Stimulated activated naive CD8-positive, alpha-beta T cell treated with anti-CD3 and anti-CD28 coated beads, Interleukin-15, Interleukin-2, amounts not matched to agents 100 U/mL and 50 U/mL, for 24 hours (primary cell): ENCODE measurements around the gene NPLOC4.
A peak's percentile ranks its signal among the peaks of the same experiment; 100 is the strongest.

Experiments
- ATAC-seq: fragments of 150-1000 bp; cut with Tn5 transposase; one replicate; pipeline ENCODE4 v1.10.0; 2021
- DNase-seq: peaks from one replicate; pipeline ENCODE4 v3.0.0; 2021

The NPLOC4 gene

DNA sequence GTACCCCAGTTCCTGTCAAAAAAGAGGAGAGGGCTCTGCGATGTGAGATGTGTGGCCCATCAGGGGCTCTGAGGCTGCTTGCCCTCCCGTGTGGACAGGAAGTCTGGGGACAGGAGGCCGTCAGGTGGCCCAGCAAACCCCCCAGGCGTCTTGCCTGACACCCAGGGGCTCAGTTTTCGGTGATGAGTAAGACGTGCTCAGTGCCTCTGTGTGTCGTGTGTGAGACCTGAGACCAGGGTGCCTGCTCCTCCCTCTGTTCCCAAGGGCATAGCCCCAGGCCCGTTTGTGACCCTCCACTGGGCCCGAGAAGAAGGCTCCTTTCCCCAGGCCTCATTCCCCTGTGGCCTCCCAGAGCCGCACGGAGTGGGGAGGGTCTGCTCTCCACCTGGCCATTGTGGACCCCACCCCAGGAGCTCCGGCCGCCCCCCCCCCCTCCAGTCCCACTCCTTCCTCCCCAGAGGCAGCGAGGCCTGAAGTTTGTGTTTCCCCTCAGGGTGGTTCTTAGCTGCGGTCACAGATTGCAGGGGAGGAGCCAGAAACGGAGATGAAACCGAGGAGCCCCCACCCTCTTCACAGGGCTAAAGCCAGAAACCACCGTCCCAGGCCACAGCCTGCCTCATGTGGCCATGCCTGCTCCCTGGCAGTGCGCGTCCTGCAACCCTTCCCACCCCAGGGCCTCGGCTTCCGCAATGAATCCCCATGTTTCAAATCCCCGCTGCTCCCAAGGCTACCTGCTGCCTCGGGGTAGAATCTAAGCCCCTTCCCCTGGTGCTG lies 119.4 kb downstream of the NPLOC4 start:
- DNase-seq, result no peak
- no peak for ATAC-seq

DNA sequence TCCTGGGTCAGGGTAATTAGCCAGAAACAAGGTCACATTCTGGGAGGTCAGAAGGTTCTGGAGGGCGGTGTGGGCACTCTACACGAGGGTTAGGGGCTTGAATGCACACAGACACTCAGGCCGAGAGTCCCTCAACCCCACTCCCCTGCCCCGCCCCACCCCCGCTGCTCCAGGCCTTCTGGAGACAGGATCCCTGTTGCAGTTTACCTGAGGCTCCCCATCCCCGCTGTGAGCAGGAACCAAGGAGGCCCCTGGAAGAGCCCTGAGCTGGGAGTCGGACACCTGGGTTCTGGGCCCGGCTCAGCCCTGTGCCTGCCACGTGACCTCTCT lies 119.9 kb downstream of the NPLOC4 start:
- no peak for DNase-seq
- ATAC-seq, result no peak

DNA sequence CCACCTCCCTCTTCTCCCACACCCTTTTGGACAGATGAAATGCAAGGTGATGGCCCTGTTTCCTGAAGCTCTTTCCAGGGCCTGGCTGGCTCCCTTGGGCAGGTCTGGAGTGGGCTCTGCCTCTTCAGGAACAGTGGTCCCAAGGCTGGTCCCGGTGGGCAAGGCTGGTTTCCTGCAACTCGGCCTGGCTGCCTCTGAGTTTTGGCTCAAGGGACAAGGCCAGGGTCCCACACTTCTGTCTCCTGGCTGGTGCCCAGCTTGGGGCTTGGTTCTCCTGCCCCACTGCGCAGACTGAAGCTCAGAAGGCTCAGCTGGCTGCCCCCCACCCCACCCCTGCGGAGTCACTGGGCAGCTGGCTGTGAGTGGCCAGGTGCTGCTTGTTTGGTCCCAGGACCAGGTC lies 120.5 kb downstream of the NPLOC4 start:
- ATAC-seq, result no peak
- DNase-seq, result no peak

DNA sequence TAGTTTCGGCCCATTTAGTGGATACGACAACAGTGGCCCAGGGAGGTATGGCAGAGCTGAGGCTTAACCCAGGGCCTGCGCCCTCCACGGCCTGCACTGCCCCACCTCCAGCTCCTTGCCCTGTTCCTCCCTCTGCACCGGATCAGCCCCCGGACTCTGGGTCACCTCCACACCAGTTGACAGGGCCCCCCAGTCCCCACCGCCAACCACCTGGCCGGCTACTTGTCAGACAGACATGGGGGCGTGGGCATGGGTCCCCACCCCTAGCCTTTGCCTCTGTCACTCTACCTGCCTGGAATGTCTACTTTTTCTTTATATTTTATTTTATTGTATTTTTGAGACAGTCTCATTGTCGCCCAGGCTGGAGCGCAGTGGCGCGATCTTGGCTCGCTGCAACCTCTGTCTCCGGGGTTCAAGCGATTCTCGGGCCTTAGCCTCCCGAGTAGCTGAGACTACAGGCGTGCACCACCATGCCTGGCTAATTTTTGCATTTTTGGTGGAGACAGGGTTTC lies 121.3 kb downstream of the NPLOC4 start:
- no peak for ATAC-seq

DNA sequence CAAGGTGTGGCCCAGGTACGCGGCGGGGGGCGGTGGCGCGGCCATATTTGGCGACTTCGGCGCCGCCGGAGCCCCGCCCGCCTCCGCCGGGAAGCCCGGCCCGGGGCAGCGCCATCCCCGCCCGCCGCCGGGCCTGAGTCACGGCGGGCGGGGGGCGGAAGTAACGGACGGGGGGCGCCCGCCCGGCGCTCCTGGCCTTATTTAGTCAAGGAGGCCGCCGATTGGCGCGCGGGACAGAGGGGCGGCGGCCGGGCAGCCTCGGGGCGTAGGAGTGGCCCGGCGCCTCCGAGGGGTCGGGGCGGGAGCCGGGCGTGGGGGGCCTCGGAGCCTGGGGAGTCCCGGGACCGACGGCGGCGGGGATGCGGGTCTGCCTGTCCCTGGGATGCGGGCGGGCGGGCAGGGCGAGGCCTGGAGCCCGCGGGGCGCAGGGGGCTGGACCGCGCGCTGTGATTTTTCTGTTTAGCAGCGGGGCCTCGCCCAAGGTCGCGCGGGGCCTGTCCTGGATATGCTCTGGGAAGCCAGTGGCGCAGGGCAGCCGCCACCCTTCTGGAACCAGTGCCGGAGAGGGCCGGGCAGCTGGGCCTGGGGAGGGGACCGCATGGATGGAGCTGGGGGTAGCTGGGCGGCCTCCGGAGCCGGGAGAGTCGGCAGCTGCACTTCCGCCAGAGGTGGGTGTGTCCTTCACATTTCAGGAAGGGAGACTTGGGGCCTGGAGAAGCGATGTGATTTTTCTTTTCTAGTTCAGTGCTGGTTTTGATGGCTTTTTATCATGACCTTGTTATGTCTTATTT lies 122.0 kb downstream of the NPLOC4 start:
- ATAC-seq, result peak; percentile 53
- peak; percentile 83 for DNase-seq

More for the DNA sequence above, 121.3 kb downstream of the NPLOC4 start:
- no peak for DNase-seq

DNA sequence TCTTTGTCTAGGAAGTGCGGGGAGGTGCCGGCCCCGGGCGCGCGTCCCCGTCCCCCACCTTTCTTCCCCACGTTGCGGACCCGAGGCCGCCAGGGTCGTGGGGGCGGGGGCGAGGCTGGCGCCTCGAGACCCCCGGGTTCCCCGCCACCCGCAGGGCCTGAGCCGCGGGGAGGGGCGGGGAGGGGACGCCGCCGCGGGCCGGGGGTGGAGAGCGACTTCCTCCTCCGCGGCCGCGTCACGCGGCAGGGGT lies 122.5 kb downstream of the NPLOC4 start:
- no peak for DNase-seq
- no peak for ATAC-seq

DNA sequence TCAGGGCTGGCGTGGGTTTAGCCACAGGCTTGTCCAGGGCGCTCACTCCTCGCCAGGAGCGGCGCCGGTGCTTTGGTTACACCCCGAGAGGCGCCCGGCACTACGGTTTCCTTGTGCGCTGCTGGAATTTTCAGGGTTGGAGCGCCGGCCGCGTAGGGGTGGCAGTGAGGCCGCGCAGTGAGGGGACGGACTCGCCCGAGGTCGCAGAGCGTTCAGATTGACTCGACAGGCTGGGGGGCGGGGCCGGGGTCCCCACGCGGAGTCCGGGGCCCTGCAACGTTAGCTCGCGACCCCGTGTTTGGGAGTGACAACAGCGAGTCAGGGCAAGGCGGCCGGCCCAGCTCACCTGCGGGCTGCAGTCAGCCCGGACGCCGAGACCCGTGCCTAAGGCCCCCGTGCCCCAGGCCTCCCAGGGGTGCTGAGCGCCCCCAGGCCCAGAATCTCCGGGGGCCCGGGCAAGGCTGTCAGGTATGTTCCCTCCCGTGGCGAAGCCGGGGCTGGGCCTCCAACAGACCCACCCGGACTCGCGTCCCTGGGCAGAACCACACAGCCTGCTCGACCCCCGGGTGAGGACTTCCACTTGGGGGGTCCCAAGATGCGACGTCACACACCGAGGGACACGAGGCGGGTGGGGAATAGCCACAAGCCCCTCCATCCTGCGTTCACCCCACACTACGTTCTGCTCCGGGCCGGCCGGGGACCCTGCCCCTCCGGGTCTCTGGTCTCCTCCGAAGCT lies 123.0 kb downstream of the NPLOC4 start:
- DNase-seq (peak; percentile 73), ATAC-seq (peak; percentile 2)

DNA sequence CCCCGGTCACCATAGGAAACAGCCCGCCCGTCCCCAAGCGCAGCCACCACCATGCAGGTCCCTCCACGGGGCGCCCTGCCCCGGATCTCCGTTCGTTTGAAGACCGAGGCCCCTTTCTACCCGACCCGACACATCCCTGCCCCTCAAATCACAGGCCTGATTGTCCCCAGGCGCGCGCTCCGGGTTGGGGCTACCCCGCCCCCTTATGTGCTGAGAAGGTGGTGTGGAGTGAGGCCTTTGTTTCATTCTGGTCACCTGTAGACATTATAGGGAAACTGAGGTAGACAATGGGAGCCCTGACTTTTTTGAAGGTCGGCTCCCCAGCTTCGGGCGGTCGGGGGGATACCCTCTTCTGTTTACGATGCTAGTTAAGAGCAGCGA lies 123.5 kb downstream of the NPLOC4 start:
- ATAC-seq, result peak; percentile 25
- peak; percentile 81 for DNase-seq

DNA sequence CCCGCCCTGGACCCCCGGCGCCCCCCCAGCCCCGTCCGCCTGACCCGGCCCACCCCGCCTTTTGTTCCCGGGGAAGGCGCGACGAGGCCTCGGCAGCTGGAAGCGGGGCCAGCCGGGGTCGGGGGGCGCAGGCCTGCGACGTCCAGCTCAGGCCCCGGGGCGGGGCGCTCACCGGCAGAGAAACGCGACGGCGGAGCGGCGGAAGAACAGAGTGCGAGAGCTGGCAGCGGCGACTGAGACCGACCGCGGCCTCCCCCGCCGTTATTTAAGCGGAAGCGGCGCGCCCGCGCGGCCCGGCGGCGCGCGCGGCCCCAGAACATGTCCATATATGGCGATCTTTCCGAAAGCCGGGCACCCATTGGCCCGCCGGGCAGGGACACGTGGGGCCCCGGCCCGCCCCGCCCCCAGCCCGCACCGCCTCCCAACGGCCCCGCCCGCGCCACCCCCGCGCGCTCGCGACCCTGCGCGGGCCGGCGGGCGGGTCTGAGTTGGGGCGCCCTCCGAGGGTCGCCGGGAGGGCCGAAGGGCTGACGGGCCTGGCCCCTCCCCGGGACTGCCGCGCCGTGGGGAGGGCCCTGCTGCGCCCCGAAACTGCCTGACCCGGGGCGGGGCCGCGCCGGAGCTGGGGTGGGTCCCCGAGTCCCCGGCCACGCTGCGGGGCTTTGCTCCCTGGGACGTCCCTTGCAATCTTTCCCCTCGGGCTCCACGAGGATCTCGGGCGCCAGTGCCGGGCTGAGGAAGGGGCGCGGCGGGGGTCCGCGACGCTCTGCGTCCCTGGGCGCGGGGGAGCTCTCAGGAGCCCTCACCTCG lies 124.1 kb downstream of the NPLOC4 start, which contains the start of gene ACTG1:
Gene ACTG1, minus strand, starts transcription at position 238 of the 810 bp plus-strand sequence. CDS start 445 bp downstream, outside the sequence.
- DNase-seq (peak; percentile 93), ATAC-seq (peak; percentile 53)

DNA sequence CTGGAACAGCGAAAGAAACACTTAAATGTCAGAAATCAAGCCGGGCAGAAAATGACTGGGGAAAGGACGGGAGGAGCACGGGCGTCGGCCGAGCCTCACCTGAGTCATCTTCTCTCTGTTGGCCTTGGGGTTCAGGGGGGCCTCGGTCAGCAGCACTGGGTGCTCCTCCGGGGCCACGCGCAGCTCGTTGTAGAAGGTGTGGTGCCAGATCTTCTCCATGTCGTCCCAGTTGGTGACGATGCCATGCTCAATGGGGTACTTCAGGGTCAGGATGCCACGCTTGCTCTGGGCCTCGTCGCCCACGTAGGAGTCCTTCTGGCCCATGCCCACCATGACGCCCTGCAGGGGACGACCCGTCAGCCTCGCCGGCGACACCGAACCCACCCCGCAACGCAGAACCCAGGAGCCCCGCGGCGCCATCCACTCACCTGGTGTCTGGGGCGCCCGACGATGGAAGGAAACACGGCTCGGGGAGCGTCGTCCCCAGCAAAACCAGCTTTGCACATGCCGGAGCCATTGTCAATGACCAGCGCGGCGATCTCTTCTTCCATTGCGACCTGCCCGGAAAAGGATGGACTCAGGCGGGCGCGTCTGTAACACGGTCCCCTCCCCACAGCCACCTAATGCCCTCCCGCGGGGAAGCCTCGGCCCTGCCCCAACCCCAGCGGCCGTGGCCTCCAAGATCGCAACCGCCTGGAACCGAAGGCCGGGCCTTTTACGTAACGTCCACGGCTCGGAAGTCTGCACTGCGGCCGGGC lies 124.9 kb downstream of the NPLOC4 start:
- ATAC-seq (no peak), DNase-seq (peak; percentile 50)

DNA sequence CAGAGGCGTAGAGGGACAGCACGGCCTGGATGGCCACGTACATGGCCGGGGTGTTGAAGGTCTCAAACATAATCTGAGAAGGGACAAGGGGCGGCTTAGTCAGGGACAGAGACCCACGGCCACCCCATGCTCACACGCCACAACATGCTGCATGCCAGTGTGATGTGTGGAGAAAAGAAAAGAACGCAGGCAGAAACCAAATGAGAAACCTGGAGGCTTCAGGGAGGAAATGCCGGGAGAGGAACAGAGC lies 125.4 kb downstream of the NPLOC4 start:
- ATAC-seq (no peak), DNase-seq (no peak)

DNA sequence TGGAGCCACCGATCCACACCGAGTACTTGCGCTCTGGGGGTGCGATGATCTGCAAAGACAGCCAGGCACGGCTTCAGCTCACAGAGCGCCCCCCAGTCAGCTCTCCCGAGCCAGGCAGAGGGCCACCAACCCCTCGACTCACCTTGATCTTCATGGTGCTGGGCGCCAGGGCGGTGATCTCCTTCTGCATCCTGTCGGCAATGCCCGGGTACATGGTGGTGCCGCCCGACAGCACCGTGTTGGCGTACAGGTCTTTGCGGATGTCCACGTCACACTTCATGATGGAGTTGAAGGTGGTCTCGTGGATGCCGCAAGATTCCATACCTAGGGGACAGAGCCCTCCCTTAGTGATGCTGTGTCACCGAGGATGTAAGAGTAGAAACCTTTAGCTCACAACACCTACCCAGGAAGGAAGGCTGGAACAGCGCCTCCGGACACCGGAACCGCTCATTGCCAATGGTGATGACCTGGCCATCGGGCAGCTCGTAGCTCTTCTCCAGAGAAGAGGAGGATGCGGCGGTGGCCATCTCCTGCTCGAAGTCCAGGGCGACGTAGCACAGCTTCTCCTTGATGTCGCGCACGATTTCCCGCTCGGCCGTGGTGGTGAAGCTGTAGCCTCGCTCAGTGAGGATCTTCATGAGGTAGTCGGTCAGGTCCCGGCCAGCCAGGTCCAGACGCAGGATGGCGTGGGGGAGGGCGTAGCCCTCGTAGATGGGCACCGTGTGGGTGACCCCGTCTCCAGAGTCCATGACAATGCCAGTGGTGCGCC lies 125.9 kb downstream of the NPLOC4 start:
- ATAC-seq (no peak), DNase-seq (no peak)

DNA sequence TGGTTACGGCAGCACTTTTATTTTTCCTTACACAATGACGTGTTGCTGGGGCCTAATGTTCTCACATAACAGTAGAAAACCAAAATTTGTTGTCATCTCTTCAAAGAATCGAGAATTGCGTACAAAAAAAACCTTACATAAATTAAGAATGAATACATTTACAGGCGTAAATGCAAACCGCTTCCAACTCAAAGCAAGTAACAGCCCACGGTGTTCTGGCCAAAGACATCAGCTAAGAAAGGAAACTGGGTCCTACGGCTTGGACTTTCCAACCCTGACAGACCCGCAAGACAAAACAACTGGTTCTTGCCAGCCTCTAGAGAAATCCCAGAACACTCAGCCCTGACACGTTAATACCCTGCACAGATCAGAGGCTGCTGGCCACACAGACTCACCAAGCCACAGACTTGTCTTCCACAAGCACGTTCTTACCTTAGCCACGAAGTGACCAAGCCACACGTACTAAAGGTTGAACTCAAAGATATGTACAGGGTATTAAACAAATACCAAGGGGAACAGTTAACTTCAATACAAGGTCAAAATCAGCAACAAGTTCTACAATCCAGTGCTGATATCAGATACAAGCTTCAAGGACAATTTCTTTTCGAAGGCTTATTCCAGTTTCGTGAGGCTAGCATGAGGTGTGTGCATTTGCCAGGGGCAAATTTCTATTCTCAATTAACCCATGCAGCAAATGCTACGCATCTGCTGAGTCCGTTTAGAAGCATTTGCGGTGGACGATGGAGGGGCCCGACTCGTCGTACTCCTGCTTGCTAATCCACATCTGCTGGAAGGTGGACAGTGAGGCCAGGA lies 126.7 kb downstream of the NPLOC4 start:
- ATAC-seq, result no peak
- no peak for DNase-seq

DNA sequence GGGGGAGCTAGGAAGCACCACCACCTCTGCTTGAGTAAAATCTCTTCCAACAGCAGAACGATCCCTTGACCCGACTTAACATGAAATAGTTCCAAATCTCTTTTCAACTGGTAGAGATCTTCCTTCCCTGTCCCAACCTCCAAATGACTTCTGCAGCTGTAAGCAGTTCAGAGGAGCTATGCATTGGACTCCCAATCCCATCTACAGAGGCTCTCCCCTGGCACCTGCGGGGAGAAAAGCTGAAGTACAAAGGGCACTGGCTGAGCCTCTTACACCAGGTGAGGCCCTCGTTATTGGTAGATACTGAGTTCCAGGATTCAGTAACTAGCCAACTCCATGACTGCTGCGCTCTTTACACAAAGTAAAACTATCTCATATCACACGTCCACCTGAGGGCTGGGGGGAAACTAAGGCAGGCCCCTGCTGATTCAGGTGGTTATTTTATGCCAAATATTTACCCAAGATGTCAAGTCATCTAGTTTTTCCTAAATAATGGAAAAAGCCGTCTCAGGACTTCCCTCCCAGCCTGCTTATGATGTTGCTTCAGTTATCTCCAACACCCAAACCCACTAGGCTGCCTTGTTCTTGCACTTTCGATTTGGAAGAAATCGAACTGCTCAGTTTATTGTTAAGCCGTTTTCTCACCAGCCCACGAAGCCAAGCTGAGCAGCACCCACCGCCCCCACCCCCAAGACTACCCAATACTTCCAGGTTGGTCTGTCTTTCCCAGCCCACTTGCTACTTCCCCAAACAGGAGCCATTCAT lies 127.5 kb downstream of the NPLOC4 start:
- ATAC-seq (no peak), DNase-seq (no peak)

DNA sequence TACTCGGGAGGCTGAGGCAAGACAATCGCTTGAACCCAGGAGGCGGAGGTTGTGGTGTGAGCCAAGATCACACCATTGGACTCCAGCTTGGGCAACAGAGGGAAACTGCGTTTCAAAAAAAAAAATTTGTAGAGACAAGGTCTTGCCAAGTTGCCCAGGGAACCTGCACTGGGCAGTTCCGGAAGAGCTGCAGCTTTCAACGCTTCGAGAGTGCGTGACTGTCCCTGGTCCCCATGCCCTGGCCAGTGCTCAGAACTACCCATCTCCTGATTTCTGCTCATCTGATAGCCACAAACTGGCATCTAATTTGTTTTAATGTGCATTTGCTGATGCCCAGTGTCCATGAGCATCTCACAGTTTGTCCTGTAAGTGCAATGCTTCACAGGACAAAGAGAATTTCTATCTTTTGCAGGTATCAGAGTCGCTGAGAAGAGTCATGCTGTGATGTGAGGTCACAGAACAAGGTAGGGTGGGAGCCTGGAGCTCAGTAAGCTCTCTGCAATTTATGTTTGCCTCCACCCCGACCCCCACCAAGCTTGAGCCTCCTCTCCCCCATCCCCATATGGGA lies 128.2 kb downstream of the NPLOC4 start:
- no peak for DNase-seq
- no peak for ATAC-seq
